ENCODE data around the gene UBAP1L. TPM values are rescaled to one million over a fixed set of nuclear protein-coding genes. Genes with fewer than 3 reads are reported as not detected.

UBAP1L gene
- total and polyA plus RNA-seq, 2 experiments from 2014 or later, result 0.43 to 0.89 TPM

GRCh38 chr15:65081270-65081669 is 33.7 kb downstream of the UBAP1L start:
- in situ Hi-C loops (cut with MboI), result no loop called here
- Histone ChIP-seq H3K36me3 (ENCODE audit: low read depth) (no peaks in the 10 kb centered on the region), H3K27me3 (replicated peaks; ENCODE audit: insufficient read depth) (peaks cover 12% of the 10 kb centered on the region; the same call in 1 of the 2 replicates), H3K4me2 (ENCODE audit: unreplicated experiment) (no peak overlapping the region), H3K79me2 (ENCODE audit: insufficient read depth) (no peaks in the 10 kb centered on the region), H4K20me1 (ENCODE audit: insufficient read depth) (no peaks in the 10 kb centered on the region), H3K9ac (no peak overlapping the region), H3K4me1 (ENCODE audit: insufficient read depth) (no peaks in the 10 kb centered on the region), H3K9me2 (ENCODE audit: insufficient read depth) (no peaks in the 10 kb centered on the region), H3K27ac (no peak overlapping the region), H3K4me3 (no peak overlapping the region), H3K9me3 (ENCODE audit: low read depth) (no peaks in the 10 kb centered on the region), H3F3A (ENCODE audit: insufficient read depth) (no peaks in the 10 kb centered on the region), H2AFZ (no peak overlapping the region)
- TF ChIP-seq EZH2 (IDR thresholded peaks at IDR 0.05; ENCODE audit: insufficient read depth, poor library complexity, severe bottlenecking), result no peak
- no peak for TF ChIP-seq EZH2phosphoT487 (IDR thresholded peaks at IDR 0.05; ENCODE audit: insufficient read depth, low read depth)
- WGBS, 2 experiments (ENCODE audit: low coverage in 1 of 2, low lambda C conversion rate in 2 of 2, missing lambda C conversion rate in 2 of 2), result 71 to 78% methylated on average over 6 of the region's 6 CpGs
- DNase-seq, result no peak

GRCh38 chr15:65079580-65079979 is 35.4 kb downstream of the UBAP1L start:
- Histone ChIP-seq H3K36me3 (ENCODE audit: low read depth) (no peaks in the 10 kb centered on the region), H3F3A (ENCODE audit: insufficient read depth) (no peaks in the 10 kb centered on the region), H3K79me2 (ENCODE audit: insufficient read depth) (no peaks in the 10 kb centered on the region), H3K4me3 (no peak overlapping the region), H4K20me1 (ENCODE audit: insufficient read depth) (no peaks in the 10 kb centered on the region), H3K27ac (no peak overlapping the region), H3K9ac (no peak overlapping the region), H3K4me1 (ENCODE audit: insufficient read depth) (no peaks in the 10 kb centered on the region), H3K27me3 (replicated peaks; ENCODE audit: insufficient read depth) (peaks cover 12% of the 10 kb centered on the region; the same call in 1 of the 2 replicates), H3K9me3 (ENCODE audit: low read depth) (no peaks in the 10 kb centered on the region), H3K9me2 (ENCODE audit: insufficient read depth) (no peaks in the 10 kb centered on the region), H3K4me2 (ENCODE audit: unreplicated experiment) (no peak overlapping the region), H2AFZ (no peak overlapping the region)
- 72 to 76% methylated on average over 5 of the region's 5 CpGs for WGBS, 2 experiments (ENCODE audit: low coverage in 1 of 2, low lambda C conversion rate in 2 of 2, missing lambda C conversion rate in 2 of 2)
- DNase-seq, result no peak
- TF ChIP-seq EZH2phosphoT487 (IDR thresholded peaks at IDR 0.05; ENCODE audit: insufficient read depth, low read depth), result no peak
- in situ Hi-C loops (cut with MboI), result no loop called here

- in situ Hi-C loops (cut with MboI), result no loop called here
- Histone ChIP-seq H3K9me2 (ENCODE audit: insufficient read depth) (no peaks in the 10 kb centered on the region), H3F3A (ENCODE audit: insufficient read depth) (no peaks in the 10 kb centered on the region), H2AFZ (peak overlapping the region; percentile 52; the same call in 1 of the 2 replicates), H3K27me3 (replicated peaks; ENCODE audit: insufficient read depth) (peaks cover 9% of the 10 kb centered on the region; the same call in 1 of the 2 replicates), H4K20me1 (ENCODE audit: insufficient read depth) (no peaks in the 10 kb centered on the region), H3K9ac (no peak overlapping the region), H3K36me3 (ENCODE audit: low read depth) (no peaks in the 10 kb centered on the region), H3K9me3 (ENCODE audit: low read depth) (no peaks in the 10 kb centered on the region), H3K79me2 (ENCODE audit: insufficient read depth) (no peaks in the 10 kb centered on the region), H3K27ac (no peak overlapping the region), H3K4me3 (no peak overlapping the region), H3K4me1 (ENCODE audit: insufficient read depth) (no peaks in the 10 kb centered on the region), H3K4me2 (ENCODE audit: unreplicated experiment) (no peak overlapping the region)
- WGBS, 2 experiments (ENCODE audit: low coverage in 1 of 2, low lambda C conversion rate in 2 of 2, missing lambda C conversion rate in 2 of 2), result 9 to 10% methylated on average over 9 to 24 of the region's 24 CpGs
- DNase-seq, result peak; percentile 84
- TF ChIP-seq EZH2 (IDR thresholded peaks at IDR 0.05; ENCODE audit: insufficient read depth, poor library complexity, severe bottlenecking) (no peak), EZH2phosphoT487 (IDR thresholded peaks at IDR 0.05; ENCODE audit: insufficient read depth, low read depth) (no peak)
Measured at GRCh38 chr15:65077981-65078352, 37.0 kb downstream of the UBAP1L start.

GRCh38 chr15:65077291-65077980 is 37.6 kb downstream of the UBAP1L start:
- TF ChIP-seq EZH2phosphoT487 (IDR thresholded peaks at IDR 0.05; ENCODE audit: insufficient read depth, low read depth) (no peak), EZH2 (IDR thresholded peaks at IDR 0.05; ENCODE audit: insufficient read depth, poor library complexity, severe bottlenecking) (no peak)
- H3K4me2 ChIP-seq (ENCODE audit: unreplicated experiment), result no peak overlapping the region
- no peaks in the 10 kb centered on the region for H3K9me2 ChIP-seq (ENCODE audit: insufficient read depth)
- H3K4me1 ChIP-seq (ENCODE audit: insufficient read depth), result no peaks in the 10 kb centered on the region
- H3K9me3 ChIP-seq (ENCODE audit: low read depth), result no peaks in the 10 kb centered on the region
- DNase-seq, result no peak
- H2AFZ ChIP-seq, result no peak overlapping the region
- H3K4me3 ChIP-seq, result no peak overlapping the region
- H3K36me3 ChIP-seq (ENCODE audit: low read depth), result no peaks in the 10 kb centered on the region
- H3K79me2 ChIP-seq (ENCODE audit: insufficient read depth), result no peaks in the 10 kb centered on the region
- no peaks in the 10 kb centered on the region for H4K20me1 ChIP-seq (ENCODE audit: insufficient read depth)
- WGBS, 2 experiments (ENCODE audit: low coverage in 1 of 2, low lambda C conversion rate in 2 of 2, missing lambda C conversion rate in 2 of 2), result 49 to 53% methylated on average over 47 to 59 of the region's 85 CpGs
- in situ Hi-C loops (cut with MboI), result no loop called here
- peaks cover 9% of the 10 kb centered on the region; the same call in 1 of the 2 replicates for H3K27me3 ChIP-seq (replicated peaks; ENCODE audit: insufficient read depth)
- H3K9ac ChIP-seq, result no peak overlapping the region
- no peak overlapping the region for H3K27ac ChIP-seq
- H3F3A ChIP-seq (ENCODE audit: insufficient read depth), result no peaks in the 10 kb centered on the region
